CD14-positive monocyte (primary cell): Measurements from ENCODE around the gene TMPRSS15. TPM values are rescaled to one million over a fixed set of nuclear protein-coding genes. Genes with fewer than 3 reads are reported as not detected.
"Not testable (repeated sequence)": the region's sequence is repeated elsewhere in the genome, so short reads cannot be mapped to it uniquely, and the experiment has no call there.

Experiments
- DNase-seq, 3 donors: peaks; one replicate each; pipeline ENCODE4 v3.0.0-alpha.2; 2011 to 2022
- H2AFZ ChIP-seq: 2 replicates; pipeline ENCODE4 v1.6.0; 2012; ENCODE audit warnings: mild to moderate bottlenecking, low read depth, low read length, inconsistent platforms; ENCODE audit not compliant: insufficient read depth, poor library complexity, severe bottlenecking
- H3K27ac ChIP-seq, 2 donors: 1 replicate in 1 of 2; 2 replicates in 1 of 2; pipeline ENCODE4 v1.5.1; 2012 to 2013; ENCODE audit warnings: low read length in 2 of 2, control low read depth in 1 of 2, inconsistent platforms in 1 of 2, low read depth in 1 of 2, mild to moderate bottlenecking in 1 of 2
- H3K27me3 ChIP-seq, 2 donors: one replicate each; pipeline versions ENCODE4 v1.6.0 to v1.6.1; 2011 to 2013; ENCODE audit warnings: low read length in 2 of 2; ENCODE audit not compliant: control insufficient read depth in 2 of 2, insufficient read depth in 2 of 2
- H3K36me3 ChIP-seq, 2 donors: replicated peaks in 1 of 2; 1 replicate in 1 of 2; 2 replicates in 1 of 2; pipeline versions ENCODE4 v1.5.1 to v1.6.1; 2012 to 2013; ENCODE audit warnings: low read length in 2 of 2, control low read depth in 1 of 2, inconsistent platforms in 1 of 2, mild to moderate bottlenecking in 1 of 2; ENCODE audit not compliant: insufficient read depth in 2 of 2, control insufficient read depth in 1 of 2
- H3K4me1 ChIP-seq, 2 donors: 1 replicate in 1 of 2; 2 replicates in 1 of 2; pipeline versions ENCODE4 v1.5.1 to v1.6.1; 2012 to 2013; ENCODE audit warnings: low read length in 2 of 2, control low read depth in 1 of 2, inconsistent platforms in 1 of 2, mild to moderate bottlenecking in 1 of 2, moderate library complexity in 1 of 2; ENCODE audit not compliant: insufficient read depth in 2 of 2, control insufficient read depth in 1 of 2
- H3K4me2 ChIP-seq: replicated peaks from 2 replicates; pipeline ENCODE3; 2012; ENCODE audit warnings: low read length, moderate library complexity, mild to moderate bottlenecking; ENCODE audit not compliant: poor library complexity, severe bottlenecking; ENCODE audit errors: extremely low read depth
- H3K4me3 ChIP-seq, 3 experiments: fragments of 200-600 bp in 1 of 3; sonication (generic) in 1 of 3; replicated peaks in 1 of 3; 1 replicate in 2 of 3; 2 replicates in 1 of 3; pipeline ENCODE4 v1.5.1; 2011 to 2013; ENCODE audit warnings: low read length in 3 of 3, mild to moderate bottlenecking in 3 of 3, control low read depth in 2 of 3, low read depth in 2 of 3, inconsistent platforms in 1 of 3, moderate library complexity in 1 of 3
- H3K79me2 ChIP-seq: 2 replicates; pipeline ENCODE4 v1.6.0; 2012; ENCODE audit warnings: mild to moderate bottlenecking, control low read depth, inconsistent platforms, low read length, moderate library complexity; ENCODE audit not compliant: insufficient read depth
- H3K9ac ChIP-seq: 2 replicates; pipeline ENCODE4 v1.6.0; 2017; ENCODE audit warnings: low read length, mild to moderate bottlenecking; ENCODE audit not compliant: insufficient read depth, poor library complexity, severe bottlenecking
- H3K9me3 ChIP-seq, 2 donors: replicated peaks in 1 of 2; 1 replicate in 1 of 2; 2 replicates in 1 of 2; pipeline versions ENCODE4 v1.5.1 to v1.6.1; 2012 to 2013; ENCODE audit warnings: low read length in 2 of 2, control low read depth in 1 of 2; ENCODE audit not compliant: control insufficient read depth in 1 of 2, insufficient read depth in 1 of 2
- H4K20me1 ChIP-seq: 2 replicates; pipeline ENCODE4 v1.6.0; 2012; ENCODE audit warnings: mild to moderate bottlenecking, low read length, control low read depth, moderate library complexity; ENCODE audit not compliant: insufficient read depth
- H3K27ac Mint-ChIP-seq, 7 donors: one replicate each; pipeline ENCODE4 v1.8.0; 2020; ENCODE audit warnings: mild to moderate bottlenecking in 7 of 7, mixed read lengths in 7 of 7, moderate library complexity in 6 of 7, inconsistent platforms in 2 of 7
- H3K27me3 Mint-ChIP-seq, 3 donors: one replicate each; pipeline ENCODE4 v1.8.0; 2021 to 2022; ENCODE audit warnings: low read depth in 3 of 3, mild to moderate bottlenecking in 3 of 3, mixed read lengths in 3 of 3, moderate library complexity in 3 of 3, inconsistent platforms in 1 of 3
- H3K36me3 Mint-ChIP-seq, 2 donors: one replicate each; pipeline ENCODE4 v1.8.0; 2020; ENCODE audit warnings: mixed read lengths in 2 of 2, inconsistent platforms in 1 of 2, mild to moderate bottlenecking in 1 of 2
- H3K4me1 Mint-ChIP-seq: one replicate; pipeline ENCODE4 v1.8.0; 2020; ENCODE audit warnings: mild to moderate bottlenecking, mixed read lengths
- H3K4me3 Mint-ChIP-seq, 2 donors: one replicate each; pipeline ENCODE4 v1.8.0; 2020; ENCODE audit warnings: mild to moderate bottlenecking in 2 of 2, mixed read lengths in 2 of 2, moderate library complexity in 1 of 2
- H3K9me3 Mint-ChIP-seq, 7 donors: one replicate each; pipeline ENCODE4 v1.8.0; 2020 to 2022; ENCODE audit warnings: mixed read lengths in 7 of 7, mild to moderate bottlenecking in 6 of 7, moderate library complexity in 6 of 7, inconsistent platforms in 2 of 7
- CTCF ChIP-seq: fragments of 200-600 bp; IDR thresholded peaks from one replicate; pipeline ENCODE4 v1.8.0; 2022; ENCODE audit warnings: antibody characterized with exemption, mild to moderate bottlenecking
- WGBS: methylation state at CpG from one replicate; pipeline ENCODE4 v1.1.5; 2013; ENCODE audit warnings: missing lambda C conversion rate; ENCODE audit not compliant: insufficient coverage; 5-methylcytosine and 5-hydroxymethylcytosine counted together
- intact Hi-C, 2 donors: fragments of 100-400 bp; cut with micrococcal nuclease; formaldehyde crosslinking; loops; one replicate each; pipeline versions ENCODE4 v1.15.0 to v1.15.1; 2023
- polyA plus RNA-seq, 3 donors: library from polyadenylated mRNA; depleted of rRNA in 1 of 3; unstranded in 2 of 3; stranded (reverse) in 1 of 3; fragments of 300-500 nt in 2 of 3; fragments of >200 nt in 1 of 3; fragmentation: Illumina TruSeq in 2 of 3; gene quantifications; 1 replicate in 2 of 3; 2 replicates in 1 of 3; pipeline ENCODE4 v1.2.3, GENCODE V29; 2012 to 2021

TMPRSS15 gene
- polyA plus RNA-seq, 3 donors, result not detected

- no peaks in the 10 kb centered on the region for H3K9me3 Mint-ChIP-seq
- no peaks in the 10 kb centered on the region for H3K4me1 Mint-ChIP-seq
- no peak overlapping the region for H2AFZ ChIP-seq
- no peak for DNase-seq
- no peak overlapping the region for H3K4me2 ChIP-seq
- H3K27ac ChIP-seq, result no peak overlapping the region
- H3K9me3 ChIP-seq, result no peaks in the 10 kb centered on the region
- TF ChIP-seq CTCF, result peak; percentile 42
- H3K4me3 Mint-ChIP-seq, result no peak overlapping the region
- no peak overlapping the region for H3K27ac Mint-ChIP-seq
- H3K27me3 ChIP-seq, result no peaks in the 10 kb centered on the region
- no peak overlapping the region for H3K4me3 ChIP-seq
- H3K4me1 ChIP-seq, result no peaks in the 10 kb centered on the region
- H3K79me2 ChIP-seq, result no peaks in the 10 kb centered on the region
- no CpG with 5 or more reads among the region's 1 CpG for WGBS
- no peaks in the 10 kb centered on the region for H3K27me3 Mint-ChIP-seq
- no peak overlapping the region for H3K9ac ChIP-seq
- no peaks in the 10 kb centered on the region for H4K20me1 ChIP-seq
- no peaks in the 10 kb centered on the region for H3K36me3 Mint-ChIP-seq
- intact Hi-C loops, result no loop called here
- H3K36me3 ChIP-seq, result no peaks in the 10 kb centered on the region
These were observed 18.8 kb downstream of the TMPRSS15 start for GRCh38 chr21:18384771-18385170.

- H3K4me3 ChIP-seq, H3K4me2 ChIP-seq, DNase-seq, H3K9ac ChIP-seq, H3K36me3 Mint-ChIP-seq, intact Hi-C loops, H3K9me3 Mint-ChIP-seq, H3K4me1 ChIP-seq, H3K27me3 Mint-ChIP-seq, H3K4me3 Mint-ChIP-seq, H4K20me1 ChIP-seq, H3K4me1 Mint-ChIP-seq, H2AFZ ChIP-seq, H3K9me3 ChIP-seq, H3K36me3 ChIP-seq, H3K27ac ChIP-seq, H3K79me2 ChIP-seq, H3K27ac Mint-ChIP-seq, H3K27me3 ChIP-seq: not testable (repeated sequence)
- WGBS, result no CpG with 5 or more reads among the region's 4 CpGs
These were observed 20.5 kb downstream of the TMPRSS15 start for GRCh38 chr21:18382934-18383619.
